Stomach (tissue), 9 donors: Measurements from ENCODE around the gene PRDX3. TPM values are rescaled to one million over a fixed set of nuclear protein-coding genes. Genes with fewer than 3 reads are reported as not detected.

Source experiments
- DNase-seq, 2 donors: peaks; one replicate each; pipeline versions ENCODE4 v3.0.0 to v3.0.0-alpha.2; 2013 to 2019
- H3K27ac ChIP-seq, 5 donors: fragments of 200-600 bp in 4 of 5; sonication (generic) in 4 of 5; one replicate each; pipeline ENCODE4 v1.5.1; 2013 to 2019; ENCODE audit warnings: mild to moderate bottlenecking in 1 of 5, moderate library complexity in 1 of 5
- H3K27me3 ChIP-seq, 3 donors: fragments of 200-600 bp; sonication (generic); one replicate each; pipeline ENCODE4 v1.5.1; 2017 to 2019; ENCODE audit warnings: mixed run types in 1 of 3
- H3K36me3 ChIP-seq, 4 donors: fragments of 200-600 bp; sonication (generic); 1 replicate in 3 of 4; 2 replicates in 1 of 4; pipeline ENCODE4 v1.5.1; 2016 to 2019
- H3K4me1 ChIP-seq, 4 donors: fragments of 200-600 bp; sonication (generic); one replicate each; pipeline ENCODE4 v1.5.1; 2016 to 2019
- H3K4me3 ChIP-seq, 4 donors: fragments of 200-600 bp; sonication (generic) in 3 of 4; one replicate each; pipeline ENCODE4 v1.5.1; 2016 to 2019; ENCODE audit warnings: mild to moderate bottlenecking in 1 of 4
- H3K9me3 ChIP-seq, 4 donors: fragments of 200-600 bp; sonication (generic); one replicate each; pipeline ENCODE4 v1.5.1; 2016 to 2019
- CTCF ChIP-seq, 7 experiments: fragments of 450-650 bp in 4 of 7; fragments of 200-600 bp in 3 of 7; sonication (generic) in 3 of 7; IDR thresholded peaks; one replicate each; pipeline ENCODE4 v1.5.1; 2016 to 2019; ENCODE audit warnings: antibody characterized with exemption in 7 of 7, control low read depth in 2 of 7, mild to moderate bottlenecking in 1 of 7
- EP300 ChIP-seq: sonication (generic); formaldehyde crosslinking; IDR thresholded peaks from one replicate; pipeline ENCODE4 v1.6.1; 2017; ENCODE audit warnings: antibody characterized with exemption
- POLR2A ChIP-seq, 4 donors: fragments of 450-650 bp; IDR thresholded peaks; one replicate each; pipeline ENCODE4 v1.6.1; 2016; ENCODE audit warnings: antibody characterized with exemption in 4 of 4, control low read depth in 2 of 4, mild to moderate bottlenecking in 1 of 4, moderate library complexity in 1 of 4
- POLR2AphosphoS5 ChIP-seq, 3 donors: sonication (generic); formaldehyde crosslinking; IDR thresholded peaks; one replicate each; pipeline ENCODE4 v1.6.1; 2016; ENCODE audit warnings: antibody characterized with exemption in 3 of 3
- WGBS, 5 donors: extraction: QIAGEN DNeasy Blood & Tissue Kit in 3 of 5; methylation state at CpG; one replicate each; pipeline versions ENCODE4 v1.1.5 to v1.1.7; 2013 to 2018; 5-methylcytosine and 5-hydroxymethylcytosine counted together
- intact Hi-C: fragments of 100-400 bp; cut with DNase I; formaldehyde crosslinking; loops from one replicate; pipeline ENCODE4 v1.15.1; 2023; ENCODE audit warnings: low total_unique reads
- polyA plus RNA-seq, 3 donors: library from polyadenylated mRNA; stranded (reverse); fragments of 200-250 nt; gene quantifications; one replicate each; pipeline ENCODE4 v1.2.3, GENCODE V29; 2013
- total RNA-seq, 5 donors: library from RNA; depleted of rRNA; stranded (reverse); fragments of >200 nt; gene quantifications; one replicate each; pipeline versions ENCODE4 v1.1.0 to v1.2.3, GENCODE V29; 2014 to 2016
- donor health status: healthy with polysubstance abuse.
- donor health status: Bipolar disorder and iron deficiency.
- donor health status: healthy.

PRDX3 gene
- total and polyA plus RNA-seq, 8 donors, result 11.9 to 163 (median 118) TPM

DNA sequence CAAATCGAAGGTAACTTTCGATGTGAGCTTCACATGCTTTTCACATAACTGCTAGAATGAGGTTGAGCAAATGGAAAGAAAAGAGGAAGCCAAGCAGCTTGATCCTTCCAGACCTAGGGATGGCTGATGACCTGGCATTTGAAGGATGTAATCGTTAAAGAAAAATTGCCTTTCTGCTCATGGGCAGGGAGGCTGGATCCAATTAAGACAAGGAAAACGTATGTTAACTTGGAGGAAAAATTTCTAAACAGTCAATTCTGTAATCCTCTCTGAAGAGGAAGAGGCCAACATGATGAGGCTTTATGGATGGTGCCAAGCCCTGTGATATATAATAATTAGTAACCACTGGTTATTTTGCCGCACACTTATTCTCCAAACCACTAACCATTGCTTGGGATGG is 41.3 kb upstream of the PRDX3 start:
- TF ChIP-seq EP300 (no peak), CTCF (IDR thresholded peaks at IDR 0.05) (no peak), POLR2AphosphoS5 (IDR thresholded peaks at IDR 0.05) (no peak), POLR2A (IDR thresholded peaks at IDR 0.05) (no peak)
- intact Hi-C loops, result no loop called here
- Histone ChIP-seq H3K27ac (peak overlapping the region in 4 of 5 donors; percentile 73 to 91 (median 84)), H3K36me3 (no peaks in the 10 kb centered on the region), H3K9me3 (no peaks in the 10 kb centered on the region), H3K27me3 (no peaks in the 10 kb centered on the region), H3K4me3 (no peak overlapping the region), H3K4me1 (peaks cover 55 to 87% (median 66%) of the 10 kb centered on the region in 4 donors)
- 71 to 78% (median 74%) methylated on average over 5 of the region's 5 CpGs for WGBS, 5 donors
- DNase-seq, result no peak

DNA sequence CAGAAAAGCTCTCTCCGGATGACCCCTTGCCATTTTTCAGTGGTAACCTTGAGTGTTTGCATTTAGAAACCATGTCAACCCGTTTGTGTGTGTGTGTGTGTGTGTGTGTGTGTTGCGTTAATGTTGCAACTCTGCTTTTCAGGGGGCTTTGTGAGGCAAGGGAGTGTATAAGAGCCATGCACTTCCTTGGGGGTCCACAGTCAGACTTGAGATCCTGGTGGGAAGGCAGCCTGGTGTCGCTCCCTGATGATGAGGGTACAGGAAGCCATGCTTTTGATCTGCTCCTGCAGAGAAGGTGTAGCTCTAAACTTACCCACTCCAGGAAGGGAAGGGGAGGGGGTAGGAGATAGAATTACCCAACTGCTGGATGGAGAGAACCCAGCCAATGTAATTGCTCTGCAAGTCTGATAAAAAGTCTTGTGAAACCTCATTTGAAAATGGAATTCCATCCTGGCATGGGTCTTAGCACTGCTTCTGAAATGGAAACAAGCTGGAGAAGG is 39.4 kb upstream of the PRDX3 start:
- H3K9me3 ChIP-seq, result no peaks in the 10 kb centered on the region
- TF ChIP-seq EP300 (no peak), POLR2A (IDR thresholded peaks at IDR 0.05) (no peak), POLR2AphosphoS5 (IDR thresholded peaks at IDR 0.05) (peak in 2 of 3 donors; percentile 27 to 30), CTCF (IDR thresholded peaks at IDR 0.05) (no peak)
- peak in 1 of 2 donors; percentile 48 for DNase-seq
- intact Hi-C loops, result no loop called here
- peak overlapping the region in 4 of 5 donors; percentile 35 to 91 (median 84) for H3K27ac ChIP-seq
- peaks cover 37 to 81% (median 64%) of the 10 kb centered on the region in 4 donors for H3K4me1 ChIP-seq
- H3K4me3 ChIP-seq, result no peak overlapping the region
- H3K36me3 ChIP-seq, result peaks cover 0 to under 1% (median 0%) of the 10 kb centered on the region in 4 donors
- H3K27me3 ChIP-seq, result no peaks in the 10 kb centered on the region
- 58 to 74% (median 63%) methylated on average over 4 of the region's 4 CpGs for WGBS, 5 donors

- H3K27ac ChIP-seq, result peak overlapping the region in 4 of 5 donors; percentile 42 to 91 (median 68)
- no peak overlapping the region for H3K4me3 ChIP-seq
- intact Hi-C loops, result no loop called here
- peaks cover 0 to 6% (median 0%) of the 10 kb centered on the region in 4 donors for H3K36me3 ChIP-seq
- WGBS, 5 donors, result 91 to 95% (median 92%) methylated on average over 7 to 9 of the region's 9 CpGs
- no peak for DNase-seq
- no peaks in the 10 kb centered on the region for H3K9me3 ChIP-seq
- peaks cover 33 to 81% (median 64%) of the 10 kb centered on the region in 4 donors for H3K4me1 ChIP-seq
- TF ChIP-seq CTCF (IDR thresholded peaks at IDR 0.05) (no peak), EP300 (no peak), POLR2AphosphoS5 (IDR thresholded peaks at IDR 0.05) (no peak), POLR2A (IDR thresholded peaks at IDR 0.05) (no peak)
- no peaks in the 10 kb centered on the region for H3K27me3 ChIP-seq
Observed at GRCh38 chr10:119217401-119217800, 38.8 kb upstream of the PRDX3 start.

- no peak for DNase-seq
- TF ChIP-seq EP300 (no peak), POLR2A (IDR thresholded peaks at IDR 0.05) (no peak), POLR2AphosphoS5 (IDR thresholded peaks at IDR 0.05) (no peak), CTCF (IDR thresholded peaks at IDR 0.05) (no peak)
- no peaks in the 10 kb centered on the region for H3K27me3 ChIP-seq
- H3K4me1 ChIP-seq, result peaks cover 32 to 81% (median 65%) of the 10 kb centered on the region in 4 donors
- intact Hi-C loops, result no loop called here
- peaks cover 0 to 6% (median 0%) of the 10 kb centered on the region in 4 donors for H3K36me3 ChIP-seq
- no peaks in the 10 kb centered on the region for H3K9me3 ChIP-seq
- H3K27ac ChIP-seq, result peak overlapping the region in 2 of 5 donors; percentile 25 to 91
- no peak overlapping the region for H3K4me3 ChIP-seq
- WGBS, 5 donors, result 62 to 82% (median 69%) methylated on average over 5 of the region's 5 CpGs
Observed at GRCh38 chr10:119216127-119216526, 37.5 kb upstream of the PRDX3 start.
